Gastrocnemius medialis (tissue), 4 donors: ENCODE measurements around the gene MAPK8.

ENCODE experiments used
- POLR2A ChIP-seq, 2 donors: fragments of 450-650 bp; IDR thresholded peaks; one replicate each; pipeline ENCODE4 v1.6.1; 2017; ENCODE audit warnings: antibody characterized with exemption in 2 of 2, mild to moderate bottlenecking in 2 of 2, moderate library complexity in 2 of 2
- TF ChIP-seq, protein P1 (sequence below), 5 experiments: fragments of 450-650 bp in 3 of 5; fragments of 200-600 bp in 2 of 5; sonication (generic) in 2 of 5; IDR thresholded peaks in 4 of 5; conservative IDR thresholded peaks in 1 of 5; 1 replicate in 4 of 5; 2 replicates in 1 of 5; pipeline ENCODE4 v1.5.1; 2016 to 2019; ENCODE audit warnings: antibody characterized with exemption in 5 of 5, mild to moderate bottlenecking in 3 of 5, moderate library complexity in 3 of 5

DNA sequence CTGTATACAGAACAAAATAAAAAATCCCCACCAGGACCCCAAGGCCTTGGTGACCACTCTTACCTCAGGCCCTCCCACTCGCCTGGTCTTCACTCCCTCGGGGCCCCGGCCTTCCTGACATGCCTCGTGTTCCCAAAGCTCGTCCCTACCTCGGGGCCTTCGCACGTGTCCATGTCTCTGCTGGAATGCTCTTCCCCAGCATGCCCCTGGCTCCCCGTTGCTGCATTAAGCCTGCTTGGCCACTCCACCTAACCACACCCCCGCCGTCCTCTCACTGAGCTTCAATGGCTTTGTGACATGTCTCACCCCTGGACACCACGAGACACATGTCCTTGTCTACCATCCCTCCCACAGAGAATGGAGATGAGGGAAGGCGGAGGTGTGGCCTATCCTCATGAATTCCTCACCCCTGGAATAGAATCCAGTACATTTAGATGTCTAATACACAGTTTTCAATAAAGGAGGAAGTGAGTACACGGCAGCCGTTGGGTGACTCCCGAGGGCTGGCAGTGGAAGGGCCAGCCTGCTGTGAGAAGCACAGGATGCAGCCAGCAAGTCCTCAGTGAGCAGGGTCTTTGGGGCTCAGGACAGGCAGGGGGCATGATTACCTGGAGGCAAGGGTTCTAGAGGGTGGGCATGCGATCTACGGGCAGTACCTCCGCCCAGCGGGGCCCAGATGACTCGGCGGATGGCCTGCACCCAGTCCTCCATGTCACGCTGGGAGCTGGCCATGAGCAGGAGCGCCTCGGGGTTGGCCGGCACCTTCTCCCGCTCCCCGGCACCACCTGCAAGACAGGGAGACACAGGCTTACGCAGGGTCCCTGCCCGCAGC, 172.7 kb downstream of the MAPK8 start:
- TF ChIP-seq, protein P1, sequence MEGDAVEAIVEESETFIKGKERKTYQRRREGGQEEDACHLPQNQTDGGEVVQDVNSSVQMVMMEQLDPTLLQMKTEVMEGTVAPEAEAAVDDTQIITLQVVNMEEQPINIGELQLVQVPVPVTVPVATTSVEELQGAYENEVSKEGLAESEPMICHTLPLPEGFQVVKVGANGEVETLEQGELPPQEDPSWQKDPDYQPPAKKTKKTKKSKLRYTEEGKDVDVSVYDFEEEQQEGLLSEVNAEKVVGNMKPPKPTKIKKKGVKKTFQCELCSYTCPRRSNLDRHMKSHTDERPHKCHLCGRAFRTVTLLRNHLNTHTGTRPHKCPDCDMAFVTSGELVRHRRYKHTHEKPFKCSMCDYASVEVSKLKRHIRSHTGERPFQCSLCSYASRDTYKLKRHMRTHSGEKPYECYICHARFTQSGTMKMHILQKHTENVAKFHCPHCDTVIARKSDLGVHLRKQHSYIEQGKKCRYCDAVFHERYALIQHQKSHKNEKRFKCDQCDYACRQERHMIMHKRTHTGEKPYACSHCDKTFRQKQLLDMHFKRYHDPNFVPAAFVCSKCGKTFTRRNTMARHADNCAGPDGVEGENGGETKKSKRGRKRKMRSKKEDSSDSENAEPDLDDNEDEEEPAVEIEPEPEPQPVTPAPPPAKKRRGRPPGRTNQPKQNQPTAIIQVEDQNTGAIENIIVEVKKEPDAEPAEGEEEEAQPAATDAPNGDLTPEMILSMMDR (IDR thresholded peaks at IDR 0.05 in 4 of 5, conservative IDR thresholded peaks at IDR 0.05 in 1 of 5) = no peak
- no peak for TF ChIP-seq POLR2A (IDR thresholded peaks at IDR 0.05)
